ENCODE results near the gene KANK4.

KANK4 gene

GRCh38 chr1:62282909-62283755 lies 36.1 kb downstream of the KANK4 start:
- no peak for DNase-seq (ENCODE audit: low spot score in 2 of 2)
- Mint-ChIP-seq H3K36me3 (no peaks in the 10 kb centered on the region), H3K4me1 (no peaks in the 10 kb centered on the region), H3K4me3 (no peak overlapping the region), H3K27ac (no peak overlapping the region), H3K27me3 (peaks cover 11% of the 10 kb centered on the region), H3K9me3 (peaks cover 2% of the 10 kb centered on the region)
- no peak for ATAC-seq (ENCODE audit: low read depth)

- Mint-ChIP-seq H3K4me3 (no peak overlapping the region), H3K4me1 (no peaks in the 10 kb centered on the region), H3K27me3 (peaks cover 13% of the 10 kb centered on the region), H3K27ac (no peak overlapping the region), H3K36me3 (no peaks in the 10 kb centered on the region), H3K9me3 (peaks cover 7% of the 10 kb centered on the region)
- DNase-seq (ENCODE audit: low spot score in 2 of 2) (no peak), ATAC-seq (ENCODE audit: low read depth) (no peak)
These were observed 37.2 kb downstream of the KANK4 start for GRCh38 chr1:62281922-62282555.

- peaks cover 9% of the 10 kb centered on the region for H3K9me3 Mint-ChIP-seq
- H3K4me3 Mint-ChIP-seq = no peak overlapping the region
- ATAC-seq (ENCODE audit: low read depth) = no peak
- H3K36me3 Mint-ChIP-seq = no peaks in the 10 kb centered on the region
- no peak for DNase-seq (ENCODE audit: low spot score in 2 of 2)
- H3K27me3 Mint-ChIP-seq = peaks cover 14% of the 10 kb centered on the region
- no peaks in the 10 kb centered on the region for H3K4me1 Mint-ChIP-seq
- H3K27ac Mint-ChIP-seq = no peak overlapping the region
These were observed 38.2 kb downstream of the KANK4 start for GRCh38 chr1:62280960-62281465.

GRCh38 chr1:62280150-62280549 lies 39.1 kb downstream of the KANK4 start:
- H3K4me1 Mint-ChIP-seq = no peaks in the 10 kb centered on the region
- ATAC-seq (ENCODE audit: low read depth) (no peak), DNase-seq (ENCODE audit: low spot score in 2 of 2) (no peak)
- no peaks in the 10 kb centered on the region for H3K36me3 Mint-ChIP-seq
- H3K27ac Mint-ChIP-seq = no peak overlapping the region
- H3K27me3 Mint-ChIP-seq = peaks cover 16% of the 10 kb centered on the region
- H3K4me3 Mint-ChIP-seq = no peak overlapping the region
- H3K9me3 Mint-ChIP-seq = peaks cover 9% of the 10 kb centered on the region

- DNase-seq (ENCODE audit: low spot score in 2 of 2) = no peak
- Mint-ChIP-seq H3K27ac (no peak overlapping the region), H3K36me3 (no peaks in the 10 kb centered on the region), H3K4me3 (no peak overlapping the region), H3K27me3 (peaks cover 10% of the 10 kb centered on the region), H3K4me1 (peaks cover 5% of the 10 kb centered on the region), H3K9me3 (peaks cover 9% of the 10 kb centered on the region)
- no peak for ATAC-seq (ENCODE audit: low read depth)
These were observed 42.4 kb downstream of the KANK4 start for GRCh38 chr1:62276791-62277190.

- H3K36me3 Mint-ChIP-seq = no peaks in the 10 kb centered on the region
- H3K9me3 Mint-ChIP-seq = peaks cover 7% of the 10 kb centered on the region
- no peak overlapping the region for H3K4me3 Mint-ChIP-seq
- peaks cover 6% of the 10 kb centered on the region for H3K27me3 Mint-ChIP-seq
- H3K27ac Mint-ChIP-seq = no peak overlapping the region
- no peak for ATAC-seq (ENCODE audit: low read depth)
- H3K4me1 Mint-ChIP-seq = peaks cover 10% of the 10 kb centered on the region
- no peak for DNase-seq (ENCODE audit: low spot score in 2 of 2)
These were observed 44.4 kb downstream of the KANK4 start for GRCh38 chr1:62274496-62275485.

GRCh38 chr1:62273953-62274352 lies 45.3 kb downstream of the KANK4 start:
- H3K4me1 Mint-ChIP-seq = peaks cover 10% of the 10 kb centered on the region
- H3K27ac Mint-ChIP-seq = no peak overlapping the region
- DNase-seq (ENCODE audit: low spot score in 2 of 2) = no peak
- ATAC-seq (ENCODE audit: low read depth) = no peak
- no peak overlapping the region for H3K4me3 Mint-ChIP-seq
- H3K36me3 Mint-ChIP-seq = no peaks in the 10 kb centered on the region
- peaks cover 6% of the 10 kb centered on the region for H3K27me3 Mint-ChIP-seq
- H3K9me3 Mint-ChIP-seq = peaks cover 7% of the 10 kb centered on the region

- Mint-ChIP-seq H3K27ac (peak overlapping the region; percentile 68), H3K4me3 (peak overlapping the region; percentile 51), H3K36me3 (no peaks in the 10 kb centered on the region), H3K9me3 (peaks cover 3% of the 10 kb centered on the region), H3K4me1 (peaks cover 10% of the 10 kb centered on the region), H3K27me3 (peaks cover 4% of the 10 kb centered on the region)
- DNase-seq (ENCODE audit: low spot score in 2 of 2) (peak in 1 of 2 donors; percentile 9), ATAC-seq (ENCODE audit: low read depth) (peak; percentile 83)
These were observed 47.1 kb downstream of the KANK4 start for GRCh38 chr1:62271948-62272728.

- DNase-seq (ENCODE audit: low spot score in 2 of 2) = no peak
- no peak overlapping the region for H3K27ac Mint-ChIP-seq
- H3K9me3 Mint-ChIP-seq = no peaks in the 10 kb centered on the region
- no peaks in the 10 kb centered on the region for H3K36me3 Mint-ChIP-seq
- H3K4me1 Mint-ChIP-seq = peaks cover 10% of the 10 kb centered on the region
- ATAC-seq (ENCODE audit: low read depth) = no peak
- H3K4me3 Mint-ChIP-seq = no peak overlapping the region
- H3K27me3 Mint-ChIP-seq = peaks cover 6% of the 10 kb centered on the region
These were observed 48.1 kb downstream of the KANK4 start for GRCh38 chr1:62271134-62271533.

GRCh38 chr1:62269851-62270495 lies 49.3 kb downstream of the KANK4 start:
- Mint-ChIP-seq H3K4me3 (no peak overlapping the region), H3K36me3 (no peaks in the 10 kb centered on the region), H3K4me1 (peaks cover 10% of the 10 kb centered on the region), H3K27me3 (peaks cover 4% of the 10 kb centered on the region), H3K9me3 (no peaks in the 10 kb centered on the region), H3K27ac (no peak overlapping the region)
- DNase-seq (ENCODE audit: low spot score in 2 of 2) (no peak), ATAC-seq (ENCODE audit: low read depth) (no peak)

- Mint-ChIP-seq H3K27ac (no peak overlapping the region), H3K9me3 (no peaks in the 10 kb centered on the region), H3K4me1 (peaks cover 10% of the 10 kb centered on the region), H3K27me3 (peaks cover 4% of the 10 kb centered on the region), H3K36me3 (no peaks in the 10 kb centered on the region), H3K4me3 (no peak overlapping the region)
- ATAC-seq (ENCODE audit: low read depth) (no peak), DNase-seq (ENCODE audit: low spot score in 2 of 2) (no peak)
These were observed 49.8 kb downstream of the KANK4 start for GRCh38 chr1:62269439-62269838.

- H3K27ac Mint-ChIP-seq = no peak overlapping the region
- peaks cover 4% of the 10 kb centered on the region for H3K27me3 Mint-ChIP-seq
- no peaks in the 10 kb centered on the region for H3K36me3 Mint-ChIP-seq
- ATAC-seq (ENCODE audit: low read depth) = no peak
- DNase-seq (ENCODE audit: low spot score in 2 of 2) = no peak
- no peaks in the 10 kb centered on the region for H3K9me3 Mint-ChIP-seq
- H3K4me1 Mint-ChIP-seq = peaks cover 10% of the 10 kb centered on the region
- no peak overlapping the region for H3K4me3 Mint-ChIP-seq
These were observed 50.9 kb downstream of the KANK4 start for GRCh38 chr1:62268315-62268714.

Data from memory B cell (primary cell).